Skin of body (tissue), 2 donors: ENCODE measurements around the gene CCDC106. TPM values are rescaled to one million over a fixed set of nuclear protein-coding genes. Genes with fewer than 3 reads are reported as not detected.

Experiments
- DNase-seq: peaks from one replicate; lab custom pipeline; 2025; lab: John Stamatoyannopoulos, UW
- total RNA-seq: library from RNA; depleted of rRNA; stranded (reverse); fragments of >200 nt; gene quantifications from one replicate; pipeline ENCODE4 v1.2.3, GENCODE V29; 2014

The CCDC106 gene
- total RNA-seq, 1 donor from 2014 or later = 4.2 TPM

DNA sequence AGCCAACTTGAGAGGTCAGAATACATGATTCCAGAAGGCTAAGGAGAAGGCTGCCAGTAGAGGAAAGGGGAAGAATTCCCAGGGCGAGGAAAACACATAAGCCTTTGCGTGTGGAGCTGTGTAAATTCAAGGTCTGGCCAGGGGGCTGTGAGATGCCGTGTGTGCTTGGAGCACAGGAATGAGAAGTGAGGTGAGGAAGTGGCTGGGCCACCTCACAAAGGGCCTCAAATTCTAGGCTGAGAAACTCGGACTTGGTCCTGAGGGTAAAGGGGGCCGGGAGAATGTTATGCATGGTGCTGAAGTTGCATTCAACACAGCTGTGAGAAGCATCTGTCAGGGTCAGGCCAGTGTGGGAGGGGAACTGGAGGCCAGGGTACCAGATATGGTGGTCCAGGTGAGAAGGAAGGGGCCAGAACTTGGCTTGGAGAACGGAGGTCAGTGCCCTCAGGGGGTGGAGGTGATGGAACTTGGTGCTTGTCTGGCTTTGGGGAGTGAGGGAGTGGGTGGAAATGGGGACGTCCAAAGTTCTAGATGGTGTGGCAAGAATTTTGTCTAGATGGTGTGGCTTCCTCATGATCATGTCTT, 12.1 kb upstream of the CCDC106 start:
- DNase-seq = no peak

- no peak for DNase-seq
These were observed 11.3 kb upstream of the CCDC106 start for GRCh38 chr19:55636723-55637122.

- no peak for DNase-seq
These were observed 10.5 kb upstream of the CCDC106 start for GRCh38 chr19:55637534-55637933.

DNA sequence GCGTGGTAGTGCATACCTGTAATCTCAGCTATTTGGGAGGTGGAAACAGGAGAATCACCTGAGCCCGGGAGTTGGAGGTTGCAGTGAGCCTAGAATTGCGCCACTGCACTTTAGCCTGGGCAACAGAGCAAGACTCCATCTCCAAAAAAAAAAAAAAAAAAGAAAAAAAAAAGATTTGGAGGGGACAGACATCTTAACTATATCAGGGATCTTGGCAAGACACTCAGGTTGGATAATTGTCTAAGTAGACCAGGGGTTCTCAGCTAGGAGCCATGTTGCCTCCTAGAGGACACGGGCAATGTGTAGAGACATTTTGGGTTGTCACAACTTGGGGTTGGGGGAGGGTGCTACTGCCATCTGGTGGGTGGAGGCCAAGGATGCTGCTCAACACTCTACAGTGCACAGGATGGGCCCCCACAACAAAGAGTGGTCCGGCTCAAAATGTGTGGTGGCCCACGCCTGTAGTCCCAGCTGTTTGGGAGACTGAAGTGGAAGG, 9.1 kb upstream of the CCDC106 start:
- DNase-seq = no peak

GRCh38 chr19:55640043-55640576, 7.9 kb upstream of the CCDC106 start:
- DNase-seq = peak; percentile 78

DNA sequence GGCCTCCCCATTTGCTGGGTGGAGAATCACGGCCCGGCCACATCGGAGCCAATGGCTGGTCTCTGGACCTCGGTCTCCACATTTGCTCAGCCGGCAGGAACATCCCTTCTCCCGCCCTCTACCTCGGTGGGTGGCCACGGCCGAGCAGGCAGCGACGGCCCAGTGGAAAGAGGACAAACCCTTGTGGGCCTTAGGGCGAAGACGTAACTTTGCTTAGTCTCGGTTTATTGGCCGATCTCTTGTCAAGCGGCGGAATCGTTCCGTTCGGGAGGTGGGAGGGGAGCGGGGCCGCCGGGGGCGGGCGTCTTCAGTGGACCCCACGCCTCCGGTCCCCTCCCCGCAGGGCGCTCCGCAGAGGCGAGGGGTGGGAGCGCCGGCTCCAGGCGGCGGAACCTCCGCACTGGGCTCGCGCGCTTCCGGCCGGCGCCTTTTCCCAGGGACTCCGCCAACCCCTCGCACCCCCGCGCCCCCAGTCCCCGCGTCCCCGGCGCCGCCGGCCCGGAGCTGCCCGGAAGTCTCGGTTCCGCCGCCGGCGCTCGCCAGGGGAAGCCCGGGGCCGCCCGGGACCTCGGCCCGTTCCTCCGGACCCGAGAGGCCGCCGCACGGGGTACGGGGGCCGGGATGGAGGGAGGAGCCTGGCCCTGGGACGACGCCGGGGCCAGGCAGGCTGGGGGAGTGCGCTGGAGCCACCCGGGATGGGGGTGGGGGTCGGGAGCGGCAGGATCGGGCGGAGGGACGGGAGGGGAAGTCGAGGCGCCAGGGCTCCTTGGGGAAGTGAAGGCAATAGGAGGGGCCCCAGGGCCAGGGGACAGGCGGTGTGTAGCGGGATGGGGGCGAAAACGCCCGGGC, 7.2 kb upstream of the CCDC106 start, which contains the start of gene ZNF580:
Gene ZNF580, plus strand, starts transcription at position 426 of the 849 bp plus-strand sequence. CDS start 1,507 bp downstream, outside the sequence.
- DNase-seq = peak; percentile 78

DNA sequence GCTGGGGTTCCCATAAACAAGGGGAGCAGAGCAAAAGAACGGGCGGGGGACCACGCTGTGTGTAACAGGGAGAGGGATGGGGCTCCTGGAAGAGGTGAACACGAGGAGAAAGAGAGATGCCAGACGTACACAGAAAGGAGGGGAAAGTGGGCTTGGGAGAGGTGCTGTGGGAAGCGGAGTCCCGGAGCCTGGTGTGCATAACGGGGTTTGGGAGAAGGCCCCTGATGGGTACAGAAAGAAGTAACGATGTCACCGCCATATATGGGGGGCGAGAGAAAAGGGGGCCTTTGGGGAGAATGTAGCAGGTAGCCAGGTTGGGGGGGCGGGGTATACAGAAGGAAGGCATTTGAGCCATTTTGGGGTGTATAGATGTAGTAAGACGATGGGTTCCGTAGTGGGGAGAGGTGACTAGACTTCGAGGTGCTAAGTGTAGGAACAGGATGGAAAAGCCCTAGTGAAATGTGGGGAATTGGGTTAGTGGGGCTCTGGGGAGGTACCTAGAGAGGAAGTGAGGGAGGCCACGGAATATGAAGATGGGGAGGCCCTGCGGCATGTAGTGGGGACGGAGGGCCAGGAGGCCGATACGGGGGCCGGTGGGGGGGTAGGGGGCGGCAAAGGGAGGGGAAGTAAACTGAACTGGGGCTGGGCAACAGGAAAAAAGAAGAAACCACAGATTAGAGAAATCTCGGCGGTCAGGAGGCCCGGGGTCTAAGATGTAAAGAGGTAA, 6.4 kb upstream of the CCDC106 start:
- peak; percentile 28 for DNase-seq

- no peak for DNase-seq
These were observed 5.6 kb upstream of the CCDC106 start for GRCh38 chr19:55642153-55643002.

DNA sequence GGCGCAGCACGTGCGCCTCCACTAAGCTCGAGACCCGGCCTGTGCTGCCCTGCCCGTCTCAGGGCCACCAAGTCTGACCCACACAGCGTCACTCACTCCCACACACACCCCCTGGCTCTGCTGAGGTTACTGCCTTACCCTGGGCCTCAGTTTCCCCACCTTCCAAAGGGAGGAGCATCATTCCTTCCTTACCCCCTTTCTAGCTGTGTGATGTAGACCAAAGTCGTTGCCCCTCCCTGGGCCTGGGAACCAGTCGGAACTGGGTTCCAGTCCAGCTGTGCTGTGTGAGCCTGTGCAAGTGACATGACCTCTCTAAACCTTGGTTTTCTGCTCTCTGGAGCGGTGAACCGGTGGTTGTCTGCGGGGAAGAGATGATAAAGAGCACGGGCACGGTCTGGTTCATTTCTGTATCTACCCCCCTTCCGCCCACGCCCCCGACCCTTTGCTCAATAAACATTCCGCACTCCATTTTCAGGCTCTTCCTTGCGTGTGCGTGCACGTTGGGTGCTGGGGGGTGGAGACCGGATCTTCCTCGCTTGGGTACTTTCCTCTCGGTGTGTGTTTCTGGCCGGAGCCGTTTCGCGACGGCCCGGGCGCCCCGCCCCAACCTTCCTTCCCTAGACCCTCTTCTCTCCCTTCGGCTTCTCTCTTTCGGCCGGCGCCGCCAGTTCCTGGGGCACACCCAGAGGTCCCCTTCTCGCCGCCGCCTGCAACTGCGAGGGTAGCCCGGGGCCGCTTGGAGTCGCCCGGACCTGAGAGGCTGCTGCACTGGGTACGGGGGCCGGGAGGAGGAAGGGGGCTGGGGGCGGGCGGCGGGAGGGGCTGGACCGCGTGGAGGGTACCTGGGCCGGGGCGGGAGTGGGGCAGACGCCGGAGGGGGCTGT, 4.8 kb upstream of the CCDC106 start, which contains the start of gene ZNF581:
Gene ZNF581, plus strand, starts transcription at position 647 of the 884 bp plus-strand sequence. CDS start 923 bp downstream, outside the sequence.
- DNase-seq = peak; percentile 56

GRCh38 chr19:55643887-55644176, 4.2 kb upstream of the CCDC106 start:
- DNase-seq = no peak

GRCh38 chr19:55644191-55644833, 3.7 kb upstream of the CCDC106 start:
- DNase-seq = no peak

GRCh38 chr19:55644842-55645511, 3.0 kb upstream of the CCDC106 start:
- DNase-seq = no peak

- no peak for DNase-seq
These were observed 2.5 kb upstream of the CCDC106 start for GRCh38 chr19:55645512-55645881.

DNA sequence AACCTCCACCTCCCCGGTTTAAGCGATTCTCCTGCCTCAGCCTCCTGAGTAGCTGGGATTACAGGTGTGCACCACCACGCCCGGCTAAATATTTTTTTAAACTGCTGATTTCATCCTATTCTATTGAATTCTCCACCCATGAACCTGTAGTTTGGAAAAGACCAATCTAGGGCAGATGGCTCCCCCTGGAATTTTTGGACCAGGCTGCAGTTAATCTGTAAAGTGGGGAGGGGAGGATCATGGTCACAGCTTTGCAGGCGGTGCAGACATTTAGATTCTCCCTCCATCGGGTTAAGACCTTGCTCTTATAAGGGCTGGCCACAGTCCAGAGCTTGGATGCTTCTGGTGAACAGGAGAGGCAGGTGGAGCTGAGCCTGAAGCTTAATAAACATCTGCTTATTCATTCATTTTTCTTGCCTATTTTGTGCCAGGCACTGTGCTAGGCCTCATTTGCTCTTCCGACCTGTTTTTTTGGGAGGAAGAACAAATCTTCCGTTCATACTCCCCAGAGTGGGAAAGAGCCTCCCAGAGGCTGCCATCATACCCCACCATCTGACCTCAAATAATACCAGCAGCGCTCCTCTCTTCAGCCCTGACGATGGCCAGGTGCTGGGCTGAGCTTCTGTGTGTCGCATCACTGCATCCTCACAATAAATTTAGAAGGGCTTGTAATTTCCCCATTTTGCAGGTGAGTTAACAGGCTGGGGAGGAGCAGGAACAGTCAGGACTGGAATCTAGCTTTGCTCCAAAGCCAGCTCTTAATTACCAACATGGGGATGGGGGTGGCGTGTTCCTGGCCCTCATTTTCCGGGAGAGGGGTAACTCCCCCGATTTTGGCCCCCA, 902 bp upstream of the CCDC106 start:
- DNase-seq = no peak

GRCh38 chr19:55648585-55649267, 714 bp downstream of the CCDC106 start:
- DNase-seq = no peak

- DNase-seq = no peak
These were observed 1.5 kb downstream of the CCDC106 start for GRCh38 chr19:55649268-55650125.
